Fibroblast of pulmonary artery (primary cell): ENCODE data around the gene FAM199X.

Experiments
- DNase-seq: peaks from one replicate; pipeline ENCODE4 v3.0.0-alpha.2; 2010; ENCODE audit warnings: low read depth
- H3K4me3 ChIP-seq: replicated peaks from 2 replicates; pipeline ENCODE4 v1.5.1; 2011; ENCODE audit warnings: low read depth, mild to moderate bottlenecking, control low read depth, low read length, moderate library complexity
- TF ChIP-seq, protein P1 (sequence below): IDR thresholded peaks from 2 replicates; pipeline ENCODE4 v1.5.1; 2011; ENCODE audit warnings: mild to moderate bottlenecking, control low read depth, low read length, inconsistent platforms; ENCODE audit errors: missing control alignments

Gene FAM199X

DNA sequence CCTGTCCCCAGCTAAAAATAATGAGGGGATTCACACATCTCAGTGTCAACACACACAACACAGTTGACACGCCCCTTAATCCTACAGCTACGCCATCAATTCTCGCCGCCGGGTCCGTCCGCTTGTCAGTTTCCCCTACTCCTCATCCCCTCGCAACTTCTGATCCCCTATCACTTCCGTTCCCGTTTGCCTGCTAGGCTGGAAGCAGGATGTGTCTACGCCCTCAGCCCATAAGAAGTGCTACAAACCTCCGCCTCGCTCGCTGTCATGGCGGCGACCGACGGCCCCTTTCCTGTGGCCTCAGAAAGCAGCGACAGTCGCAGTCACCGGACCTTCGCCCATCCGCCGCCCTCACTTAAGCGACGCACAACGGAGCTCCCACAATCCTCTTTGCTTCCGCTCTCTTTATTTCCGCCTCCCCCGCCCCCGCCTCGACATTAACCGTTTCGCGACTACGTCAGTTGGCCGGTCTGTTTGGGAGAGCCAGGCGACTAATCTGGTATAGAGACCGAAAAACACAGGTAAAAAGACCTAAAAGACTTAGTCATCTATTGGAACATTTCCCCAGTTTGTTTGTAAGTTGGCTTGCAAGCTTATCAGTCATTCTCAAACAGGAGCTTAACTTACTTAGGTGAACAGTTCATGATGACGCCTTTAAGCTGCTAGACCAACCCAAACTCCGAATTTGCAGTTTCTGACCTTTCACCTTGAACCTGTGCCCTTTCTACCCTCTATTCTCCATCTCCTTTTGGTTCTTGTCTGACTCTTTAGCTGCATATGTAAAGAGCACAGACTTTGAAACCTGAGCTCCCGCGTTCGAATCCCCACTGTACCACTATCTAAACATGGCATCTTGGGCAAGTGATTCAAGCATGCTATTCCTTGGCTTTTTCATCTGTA is 9.4 kb upstream of the FAM199X start, which contains the start of gene SLC25A53:
Gene SLC25A53, minus strand, starts transcription at position 380 of the 900 bp plus-strand sequence. CDS start 51,752 bp downstream, outside the sequence.
- peak within 1 kb of the TSS; percentile 81 for H3K4me3 ChIP-seq
- DNase-seq = peak; percentile 81
- TF ChIP-seq, protein P1, sequence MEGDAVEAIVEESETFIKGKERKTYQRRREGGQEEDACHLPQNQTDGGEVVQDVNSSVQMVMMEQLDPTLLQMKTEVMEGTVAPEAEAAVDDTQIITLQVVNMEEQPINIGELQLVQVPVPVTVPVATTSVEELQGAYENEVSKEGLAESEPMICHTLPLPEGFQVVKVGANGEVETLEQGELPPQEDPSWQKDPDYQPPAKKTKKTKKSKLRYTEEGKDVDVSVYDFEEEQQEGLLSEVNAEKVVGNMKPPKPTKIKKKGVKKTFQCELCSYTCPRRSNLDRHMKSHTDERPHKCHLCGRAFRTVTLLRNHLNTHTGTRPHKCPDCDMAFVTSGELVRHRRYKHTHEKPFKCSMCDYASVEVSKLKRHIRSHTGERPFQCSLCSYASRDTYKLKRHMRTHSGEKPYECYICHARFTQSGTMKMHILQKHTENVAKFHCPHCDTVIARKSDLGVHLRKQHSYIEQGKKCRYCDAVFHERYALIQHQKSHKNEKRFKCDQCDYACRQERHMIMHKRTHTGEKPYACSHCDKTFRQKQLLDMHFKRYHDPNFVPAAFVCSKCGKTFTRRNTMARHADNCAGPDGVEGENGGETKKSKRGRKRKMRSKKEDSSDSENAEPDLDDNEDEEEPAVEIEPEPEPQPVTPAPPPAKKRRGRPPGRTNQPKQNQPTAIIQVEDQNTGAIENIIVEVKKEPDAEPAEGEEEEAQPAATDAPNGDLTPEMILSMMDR = no peak

DNA sequence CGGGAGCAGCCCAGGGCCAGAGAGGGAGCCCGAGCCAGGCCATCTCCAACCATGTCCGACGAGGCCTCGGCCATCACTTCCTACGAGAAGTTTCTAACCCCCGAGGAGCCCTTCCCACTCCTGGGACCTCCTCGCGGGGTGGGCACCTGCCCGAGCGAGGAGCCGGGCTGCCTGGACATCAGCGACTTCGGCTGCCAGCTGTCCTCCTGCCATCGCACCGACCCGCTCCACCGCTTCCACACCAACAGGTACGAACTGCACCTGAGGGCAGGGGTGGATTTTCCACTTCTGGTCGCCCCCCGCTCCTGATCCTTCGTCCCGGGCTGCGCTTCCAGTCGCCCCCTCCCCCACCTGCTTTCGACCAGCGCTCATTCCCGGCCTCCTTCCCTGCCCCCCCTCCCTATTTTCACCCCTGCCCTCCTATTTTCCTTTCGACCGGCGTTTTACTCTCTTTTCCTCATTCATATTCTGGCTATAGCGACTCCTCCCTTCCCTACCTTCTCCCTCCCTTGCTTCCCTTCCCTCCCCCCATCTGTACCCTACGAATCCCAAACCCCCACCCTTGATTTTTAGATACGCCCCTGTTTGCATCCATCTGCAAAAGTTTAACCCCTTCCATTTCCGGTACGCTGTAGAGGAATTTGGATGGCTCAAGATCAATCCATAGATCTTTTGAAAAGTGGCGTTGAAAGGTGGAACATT is 633 bp downstream of the FAM199X start:
- TF ChIP-seq, protein P1 = no peak
- peak overlapping the region; percentile 81 for H3K4me3 ChIP-seq
- DNase-seq = no peak

DNA sequence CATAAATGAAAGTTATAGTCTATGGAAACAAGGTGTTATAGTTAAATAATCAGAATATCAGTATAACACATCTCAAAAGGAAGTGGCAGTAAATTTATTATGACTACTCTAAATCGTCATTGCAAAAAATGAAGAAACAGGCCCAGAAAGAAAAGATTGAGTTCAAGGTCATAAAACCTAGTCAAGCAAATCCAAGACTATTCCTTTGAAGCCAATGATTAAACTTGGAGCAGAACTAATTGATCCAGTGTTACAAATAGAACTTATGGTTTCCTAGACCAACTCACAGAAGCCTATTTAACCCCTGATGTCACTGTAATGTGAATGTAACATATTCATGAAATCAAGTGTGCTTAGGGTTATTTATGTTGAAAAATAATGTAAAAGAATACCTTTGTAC is 1.9 kb downstream of the FAM199X start:
- DNase-seq = no peak
- H3K4me3 ChIP-seq = peak overlapping the region; percentile 81
- TF ChIP-seq, protein P1 = no peak

DNA sequence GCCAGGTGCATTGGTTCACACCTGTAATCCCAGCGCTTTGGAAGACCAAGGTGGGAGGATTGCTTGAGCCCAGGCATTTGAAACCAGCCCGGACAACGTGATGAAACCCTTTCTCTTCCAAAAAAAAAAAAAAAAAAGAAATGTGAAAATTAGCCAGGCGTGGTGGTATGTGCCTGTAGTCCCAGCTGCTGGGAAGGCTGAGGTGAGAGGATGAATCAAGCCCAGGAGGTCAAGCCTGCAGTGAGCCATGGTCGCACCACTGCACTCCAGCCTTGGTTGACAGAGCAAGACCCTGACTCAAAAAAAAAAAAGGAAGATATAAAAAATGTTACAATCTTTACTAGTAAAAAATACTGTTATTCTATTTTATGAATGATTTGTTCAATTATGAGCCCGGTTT is 5.9 kb downstream of the FAM199X start:
- TF ChIP-seq, protein P1 = no peak
- no peak overlapping the region for H3K4me3 ChIP-seq
- no peak for DNase-seq

DNA sequence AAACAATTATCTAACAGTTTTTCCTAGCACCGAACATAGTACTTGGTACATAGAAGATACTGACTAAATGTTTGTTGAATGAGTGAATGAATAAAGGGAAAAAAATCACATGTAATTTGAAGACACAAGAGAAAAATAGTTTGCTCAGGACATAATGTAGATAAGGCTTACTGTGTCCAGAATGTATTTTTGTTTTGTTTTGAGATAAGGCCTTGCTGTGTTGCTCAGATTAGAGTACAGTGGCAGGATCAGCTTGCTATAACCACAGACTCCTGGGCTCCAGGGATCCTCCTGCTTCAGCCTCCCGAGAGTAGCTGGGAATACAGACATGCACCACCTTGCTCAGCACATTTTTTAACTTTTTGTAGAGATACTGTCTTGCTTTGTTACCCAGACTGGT is 6.5 kb downstream of the FAM199X start:
- H3K4me3 ChIP-seq = no peak overlapping the region
- DNase-seq = peak; percentile 26
- TF ChIP-seq, protein P1 = no peak

DNA sequence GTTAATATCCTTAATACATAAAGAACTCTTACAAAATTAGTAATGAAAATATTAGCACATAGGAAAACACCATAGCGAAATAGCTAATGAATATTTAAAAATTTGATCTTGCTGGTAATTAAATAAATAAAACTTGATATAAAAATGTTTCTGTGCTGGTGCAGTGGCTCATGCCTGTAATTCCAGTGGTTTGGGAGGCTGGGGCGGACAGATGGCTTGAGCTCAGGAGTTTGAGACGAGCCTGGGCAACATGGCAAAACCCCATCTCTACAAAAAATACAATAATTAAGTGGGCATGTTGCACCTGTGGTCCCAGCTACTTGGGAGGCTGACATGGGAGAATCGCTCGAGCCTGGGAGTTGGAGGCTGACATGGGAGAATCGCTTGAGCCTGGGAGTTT is 7.6 kb downstream of the FAM199X start:
- TF ChIP-seq, protein P1 = no peak
- no peak overlapping the region for H3K4me3 ChIP-seq
- no peak for DNase-seq
